GM23338 (cell line): ENCODE data around the gene ESR2.

Experiments
- CREB1 ChIP-seq: fragments of 250-450 bp; sonication (Bioruptor Pico); IDR thresholded peaks from 2 replicates; pipeline ENCODE4 v1.5.0; 2020; ENCODE audit warnings: low read depth, mild to moderate bottlenecking, moderate library complexity
- EZH2 ChIP-seq: fragments of 200-600 bp; sonication (generic); IDR thresholded peaks from one replicate; pipeline ENCODE4 v1.8.0; 2017; ENCODE audit warnings: antibody characterized with exemption, mild to moderate bottlenecking, low read depth; ENCODE audit not compliant: unreplicated experiment
- EZH2phosphoT487 ChIP-seq: fragments of 200-600 bp; sonication (generic); IDR thresholded peaks from one replicate; pipeline ENCODE4 v1.8.1; 2018; ENCODE audit warnings: antibody characterized with exemption; ENCODE audit not compliant: unreplicated experiment
- JUNB ChIP-seq: IDR thresholded peaks from one replicate; pipeline ENCODE4 v1.6.1; 2016; ENCODE audit warnings: antibody characterized with exemption; ENCODE audit not compliant: unreplicated experiment
- NANOG ChIP-seq: IDR thresholded peaks from 2 replicates; pipeline ENCODE4 v1.6.1; 2016; ENCODE audit warnings: antibody characterized with exemption, borderline replicate concordance
- POLR2AphosphoS5 ChIP-seq: IDR thresholded peaks from 2 replicates; pipeline ENCODE4 v1.6.1; 2016; ENCODE audit warnings: antibody characterized with exemption, low read depth
- ZNF331 ChIP-seq: fragments of 250-450 bp; sonication (Bioruptor Pico); IDR thresholded peaks from 2 replicates; pipeline ENCODE4 v1.5.0; 2020; ENCODE audit warnings: low read depth, mild to moderate bottlenecking, moderate library complexity
- TF ChIP-seq, protein P1 (sequence below), 2 experiments: fragments of 200-600 bp in 1 of 2; sonication (generic) in 1 of 2; conservative IDR thresholded peaks; 2 replicates each; pipeline versions ENCODE4 v1.5.1 to v1.6.1; 2016 to 2017; ENCODE audit warnings: antibody characterized with exemption in 2 of 2, low read depth in 2 of 2, mild to moderate bottlenecking in 2 of 2, moderate library complexity in 1 of 2
- TF ChIP-seq, protein P2 (sequence below): IDR thresholded peaks from one replicate; pipeline ENCODE4 v1.6.1; 2018; ENCODE audit warnings: antibody characterized with exemption; ENCODE audit not compliant: unreplicated experiment
- TF ChIP-seq, protein P3 (sequence below): fragments of 250-450 bp; sonication (Bioruptor Pico); IDR thresholded peaks from 2 replicates; pipeline ENCODE4 v1.5.0; 2020; ENCODE audit warnings: mild to moderate bottlenecking, moderate library complexity

DNA sequence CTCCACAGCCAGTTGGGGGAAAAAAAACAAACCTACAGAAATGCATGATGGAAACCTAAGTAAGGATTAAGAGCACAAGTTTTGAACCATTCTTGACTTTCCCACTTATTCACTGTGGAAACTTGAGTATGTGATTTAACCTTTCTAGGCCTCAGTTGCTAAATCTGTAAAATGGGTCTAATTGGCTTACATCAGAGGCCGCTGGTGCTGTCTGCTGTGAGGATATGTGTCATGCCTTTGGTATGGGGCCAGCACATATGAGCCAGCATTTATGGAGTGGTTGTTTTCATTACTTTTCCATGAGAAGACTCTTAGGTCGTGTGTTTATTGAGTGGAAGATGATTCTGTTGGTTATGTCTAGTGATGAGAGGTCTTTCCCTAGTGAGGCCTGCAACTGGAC is 102.4 kb downstream of the ESR2 start:
- TF ChIP-seq, protein P1, sequence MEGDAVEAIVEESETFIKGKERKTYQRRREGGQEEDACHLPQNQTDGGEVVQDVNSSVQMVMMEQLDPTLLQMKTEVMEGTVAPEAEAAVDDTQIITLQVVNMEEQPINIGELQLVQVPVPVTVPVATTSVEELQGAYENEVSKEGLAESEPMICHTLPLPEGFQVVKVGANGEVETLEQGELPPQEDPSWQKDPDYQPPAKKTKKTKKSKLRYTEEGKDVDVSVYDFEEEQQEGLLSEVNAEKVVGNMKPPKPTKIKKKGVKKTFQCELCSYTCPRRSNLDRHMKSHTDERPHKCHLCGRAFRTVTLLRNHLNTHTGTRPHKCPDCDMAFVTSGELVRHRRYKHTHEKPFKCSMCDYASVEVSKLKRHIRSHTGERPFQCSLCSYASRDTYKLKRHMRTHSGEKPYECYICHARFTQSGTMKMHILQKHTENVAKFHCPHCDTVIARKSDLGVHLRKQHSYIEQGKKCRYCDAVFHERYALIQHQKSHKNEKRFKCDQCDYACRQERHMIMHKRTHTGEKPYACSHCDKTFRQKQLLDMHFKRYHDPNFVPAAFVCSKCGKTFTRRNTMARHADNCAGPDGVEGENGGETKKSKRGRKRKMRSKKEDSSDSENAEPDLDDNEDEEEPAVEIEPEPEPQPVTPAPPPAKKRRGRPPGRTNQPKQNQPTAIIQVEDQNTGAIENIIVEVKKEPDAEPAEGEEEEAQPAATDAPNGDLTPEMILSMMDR (conservative IDR thresholded peaks at IDR 0.05; ENCODE audit: low read depth in 2 of 2), result no peak
- TF ChIP-seq EZH2 (no peak), POLR2AphosphoS5 (no peak), CREB1 (CRISPR knock-in tag) (no peak), JUNB (no peak), EZH2phosphoT487 (no peak), NANOG (no peak), ZNF331 (CRISPR knock-in tag) (no peak)
- TF ChIP-seq, protein P2, sequence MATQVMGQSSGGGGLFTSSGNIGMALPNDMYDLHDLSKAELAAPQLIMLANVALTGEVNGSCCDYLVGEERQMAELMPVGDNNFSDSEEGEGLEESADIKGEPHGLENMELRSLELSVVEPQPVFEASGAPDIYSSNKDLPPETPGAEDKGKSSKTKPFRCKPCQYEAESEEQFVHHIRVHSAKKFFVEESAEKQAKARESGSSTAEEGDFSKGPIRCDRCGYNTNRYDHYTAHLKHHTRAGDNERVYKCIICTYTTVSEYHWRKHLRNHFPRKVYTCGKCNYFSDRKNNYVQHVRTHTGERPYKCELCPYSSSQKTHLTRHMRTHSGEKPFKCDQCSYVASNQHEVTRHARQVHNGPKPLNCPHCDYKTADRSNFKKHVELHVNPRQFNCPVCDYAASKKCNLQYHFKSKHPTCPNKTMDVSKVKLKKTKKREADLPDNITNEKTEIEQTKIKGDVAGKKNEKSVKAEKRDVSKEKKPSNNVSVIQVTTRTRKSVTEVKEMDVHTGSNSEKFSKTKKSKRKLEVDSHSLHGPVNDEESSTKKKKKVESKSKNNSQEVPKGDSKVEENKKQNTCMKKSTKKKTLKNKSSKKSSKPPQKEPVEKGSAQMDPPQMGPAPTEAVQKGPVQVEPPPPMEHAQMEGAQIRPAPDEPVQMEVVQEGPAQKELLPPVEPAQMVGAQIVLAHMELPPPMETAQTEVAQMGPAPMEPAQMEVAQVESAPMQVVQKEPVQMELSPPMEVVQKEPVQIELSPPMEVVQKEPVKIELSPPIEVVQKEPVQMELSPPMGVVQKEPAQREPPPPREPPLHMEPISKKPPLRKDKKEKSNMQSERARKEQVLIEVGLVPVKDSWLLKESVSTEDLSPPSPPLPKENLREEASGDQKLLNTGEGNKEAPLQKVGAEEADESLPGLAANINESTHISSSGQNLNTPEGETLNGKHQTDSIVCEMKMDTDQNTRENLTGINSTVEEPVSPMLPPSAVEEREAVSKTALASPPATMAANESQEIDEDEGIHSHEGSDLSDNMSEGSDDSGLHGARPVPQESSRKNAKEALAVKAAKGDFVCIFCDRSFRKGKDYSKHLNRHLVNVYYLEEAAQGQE, result no peak
- TF ChIP-seq, protein P3, sequence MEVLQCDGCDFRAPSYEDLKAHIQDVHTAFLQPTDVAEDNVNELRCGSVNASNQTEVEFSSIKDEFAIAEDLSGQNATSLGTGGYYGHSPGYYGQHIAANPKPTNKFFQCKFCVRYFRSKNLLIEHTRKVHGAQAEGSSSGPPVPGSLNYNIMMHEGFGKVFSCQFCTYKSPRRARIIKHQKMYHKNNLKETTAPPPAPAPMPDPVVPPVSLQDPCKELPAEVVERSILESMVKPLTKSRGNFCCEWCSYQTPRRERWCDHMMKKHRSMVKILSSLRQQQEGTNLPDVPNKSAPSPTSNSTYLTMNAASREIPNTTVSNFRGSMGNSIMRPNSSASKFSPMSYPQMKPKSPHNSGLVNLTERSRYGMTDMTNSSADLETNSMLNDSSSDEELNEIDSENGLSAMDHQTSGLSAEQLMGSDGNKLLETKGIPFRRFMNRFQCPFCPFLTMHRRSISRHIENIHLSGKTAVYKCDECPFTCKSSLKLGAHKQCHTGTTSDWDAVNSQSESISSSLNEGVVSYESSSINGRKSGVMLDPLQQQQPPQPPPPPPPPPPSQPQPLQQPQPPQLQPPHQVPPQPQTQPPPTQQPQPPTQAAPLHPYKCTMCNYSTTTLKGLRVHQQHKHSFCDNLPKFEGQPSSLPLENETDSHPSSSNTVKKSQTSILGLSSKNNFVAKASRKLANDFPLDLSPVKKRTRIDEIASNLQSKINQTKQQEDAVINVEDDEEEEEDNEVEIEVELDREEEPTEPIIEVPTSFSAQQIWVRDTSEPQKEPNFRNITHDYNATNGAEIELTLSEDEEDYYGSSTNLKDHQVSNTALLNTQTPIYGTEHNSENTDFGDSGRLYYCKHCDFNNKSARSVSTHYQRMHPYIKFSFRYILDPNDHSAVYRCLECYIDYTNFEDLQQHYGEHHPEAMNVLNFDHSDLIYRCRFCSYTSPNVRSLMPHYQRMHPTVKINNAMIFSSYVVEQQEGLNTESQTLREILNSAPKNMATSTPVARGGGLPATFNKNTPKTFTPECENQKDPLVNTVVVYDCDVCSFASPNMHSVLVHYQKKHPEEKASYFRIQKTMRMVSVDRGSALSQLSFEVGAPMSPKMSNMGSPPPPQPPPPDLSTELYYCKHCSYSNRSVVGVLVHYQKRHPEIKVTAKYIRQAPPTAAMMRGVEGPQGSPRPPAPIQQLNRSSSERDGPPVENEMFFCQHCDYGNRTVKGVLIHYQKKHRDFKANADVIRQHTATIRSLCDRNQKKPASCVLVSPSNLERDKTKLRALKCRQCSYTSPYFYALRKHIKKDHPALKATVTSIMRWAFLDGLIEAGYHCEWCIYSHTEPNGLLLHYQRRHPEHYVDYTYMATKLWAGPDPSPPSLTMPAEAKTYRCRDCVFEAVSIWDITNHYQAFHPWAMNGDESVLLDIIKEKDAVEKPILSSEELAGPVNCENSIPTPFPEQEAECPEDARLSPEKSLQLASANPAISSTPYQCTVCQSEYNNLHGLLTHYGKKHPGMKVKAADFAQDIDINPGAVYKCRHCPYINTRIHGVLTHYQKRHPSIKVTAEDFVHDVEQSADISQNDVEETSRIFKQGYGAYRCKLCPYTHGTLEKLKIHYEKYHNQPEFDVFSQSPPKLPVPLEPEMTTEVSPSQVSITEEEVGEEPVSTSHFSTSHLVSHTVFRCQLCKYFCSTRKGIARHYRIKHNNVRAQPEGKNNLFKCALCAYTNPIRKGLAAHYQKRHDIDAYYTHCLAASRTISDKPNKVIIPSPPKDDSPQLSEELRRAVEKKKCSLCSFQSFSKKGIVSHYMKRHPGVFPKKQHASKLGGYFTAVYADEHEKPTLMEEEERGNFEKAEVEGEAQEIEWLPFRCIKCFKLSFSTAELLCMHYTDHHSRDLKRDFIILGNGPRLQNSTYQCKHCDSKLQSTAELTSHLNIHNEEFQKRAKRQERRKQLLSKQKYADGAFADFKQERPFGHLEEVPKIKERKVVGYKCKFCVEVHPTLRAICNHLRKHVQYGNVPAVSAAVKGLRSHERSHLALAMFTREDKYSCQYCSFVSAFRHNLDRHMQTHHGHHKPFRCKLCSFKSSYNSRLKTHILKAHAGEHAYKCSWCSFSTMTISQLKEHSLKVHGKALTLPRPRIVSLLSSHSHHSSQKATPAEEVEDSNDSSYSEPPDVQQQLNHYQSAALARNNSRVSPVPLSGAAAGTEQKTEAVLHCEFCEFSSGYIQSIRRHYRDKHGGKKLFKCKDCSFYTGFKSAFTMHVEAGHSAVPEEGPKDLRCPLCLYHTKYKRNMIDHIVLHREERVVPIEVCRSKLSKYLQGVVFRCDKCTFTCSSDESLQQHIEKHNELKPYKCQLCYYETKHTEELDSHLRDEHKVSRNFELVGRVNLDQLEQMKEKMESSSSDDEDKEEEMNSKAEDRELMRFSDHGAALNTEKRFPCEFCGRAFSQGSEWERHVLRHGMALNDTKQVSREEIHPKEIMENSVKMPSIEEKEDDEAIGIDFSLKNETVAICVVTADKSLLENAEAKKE (CRISPR knock-in tag), result no peak
